GM18909 (cell line): ENCODE measurements around the gene CWF19L1.

Experiments used
- ATAC-seq: cut with Tn5 transposase; IDR thresholded peaks from one replicate; pipeline ENCODE4 v1.9.1; 2021; ENCODE audit warnings: mild to moderate bottlenecking; ENCODE audit not compliant: unreplicated experiment, poor library complexity

Gene CWF19L1

DNA sequence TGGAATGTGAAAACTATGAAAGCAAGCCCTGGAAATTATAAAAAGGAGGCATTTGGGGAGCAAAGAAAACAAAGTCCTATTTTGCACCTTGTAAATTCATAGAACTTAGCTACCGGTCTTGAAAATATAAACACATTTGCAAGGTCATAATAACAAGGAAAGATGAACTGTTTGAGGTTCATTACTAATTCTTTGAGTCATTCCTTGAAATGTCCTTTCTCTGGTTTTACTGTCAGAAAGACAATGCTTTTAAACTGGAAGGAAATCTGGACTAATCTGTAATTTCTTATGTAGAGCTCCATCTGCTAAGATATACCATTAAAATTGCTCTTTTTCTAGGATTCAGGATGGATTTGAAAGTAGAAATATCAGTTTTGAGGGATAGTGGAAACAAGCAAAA lies 83.0 kb downstream of the CWF19L1 start:
- no peak for ATAC-seq

DNA sequence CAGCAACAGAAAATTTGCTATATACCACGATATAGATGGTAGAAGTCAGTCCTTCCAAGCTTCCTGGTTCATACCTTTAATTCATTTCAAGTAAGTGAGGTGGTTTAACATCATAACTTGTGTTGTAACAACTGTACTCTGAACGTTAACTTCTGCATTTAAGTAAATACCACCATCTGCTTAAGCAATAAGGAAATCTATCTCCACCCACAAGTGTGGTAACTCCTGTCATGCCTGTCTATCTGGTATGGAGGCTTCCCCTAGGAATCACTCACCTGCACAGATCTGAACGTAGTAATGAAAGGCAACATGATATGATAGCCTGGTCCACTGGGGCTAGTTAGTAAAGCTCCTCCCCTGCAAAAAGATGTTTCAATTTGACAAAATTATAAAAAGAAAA lies 84.0 kb downstream of the CWF19L1 start:
- ATAC-seq, result no peak

DNA sequence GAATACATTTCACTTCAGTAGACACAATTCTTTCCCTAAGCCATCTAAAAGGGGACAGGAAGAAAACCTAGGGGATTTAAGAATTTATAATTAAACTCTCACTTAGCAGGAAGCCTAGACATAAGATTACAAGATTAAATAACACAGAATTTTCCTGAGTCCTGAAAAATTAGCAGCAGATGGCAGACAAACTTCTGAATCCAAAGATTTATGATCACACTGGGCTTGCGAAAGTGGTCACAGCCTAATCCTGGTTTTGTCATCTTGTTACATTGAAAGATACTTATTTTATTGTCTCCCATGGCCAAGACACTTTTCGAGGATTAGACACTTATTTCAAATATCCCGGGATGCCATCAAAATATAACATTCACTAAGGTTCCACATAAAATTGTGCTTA lies 84.5 kb downstream of the CWF19L1 start:
- no peak for ATAC-seq
